Neuronal stem cell (in vitro differentiated cells): ENCODE measurements around the gene DEDD.

Experiments used
- DNase-seq: peaks from one replicate; pipeline ENCODE4 v3.0.0-alpha.2; 2013; ENCODE audit warnings: low spot score
- H2AFZ ChIP-seq: one replicate; pipeline ENCODE4 v1.6.1; 2013; ENCODE audit warnings: mild to moderate bottlenecking, low read length, inconsistent platforms
- H2AK5ac ChIP-seq: 2 replicates; pipeline ENCODE4 v1.6.1; 2013; ENCODE audit warnings: low read depth, mild to moderate bottlenecking, inconsistent platforms, low read length, moderate library complexity, mixed read lengths
- H2BK120ac ChIP-seq: 2 replicates; pipeline ENCODE4 v1.6.1; 2013; ENCODE audit warnings: low read depth, mild to moderate bottlenecking, inconsistent platforms, low read length, moderate library complexity, mixed read lengths
- H2BK12ac ChIP-seq: one replicate; pipeline ENCODE4 v1.6.1; 2013; ENCODE audit warnings: low read length, inconsistent platforms
- H2BK15ac ChIP-seq: 2 replicates; pipeline ENCODE4 v1.6.1; 2013; ENCODE audit warnings: mild to moderate bottlenecking, low read length, inconsistent platforms, mixed read lengths
- H2BK5ac ChIP-seq: one replicate; pipeline ENCODE4 v1.6.1; 2013; ENCODE audit warnings: inconsistent platforms, mild to moderate bottlenecking, low read length, moderate library complexity
- H3K14ac ChIP-seq: one replicate; pipeline ENCODE4 v1.6.1; 2013; ENCODE audit warnings: low read length, inconsistent platforms
- H3K18ac ChIP-seq: 2 replicates; pipeline ENCODE4 v1.6.1; 2013; ENCODE audit warnings: low read length, inconsistent platforms
- H3K23ac ChIP-seq: 2 replicates; pipeline ENCODE4 v1.6.1; 2013; ENCODE audit warnings: low read depth, mild to moderate bottlenecking, mixed read lengths, low read length, inconsistent platforms; ENCODE audit not compliant: poor library complexity
- H3K27ac ChIP-seq: replicated peaks from 3 replicates; pipeline ENCODE4 v1.5.1; 2013; ENCODE audit warnings: low read length, inconsistent platforms
- H3K27me3 ChIP-seq, 3 experiments: 2 replicates each; pipeline ENCODE4 v1.6.1; 2013; ENCODE audit warnings: low read length in 3 of 3, mild to moderate bottlenecking in 2 of 3, inconsistent platforms in 1 of 3, low read depth in 1 of 3, mixed read lengths in 1 of 3, moderate library complexity in 1 of 3; ENCODE audit not compliant: control insufficient read depth in 3 of 3, insufficient read depth in 3 of 3
- H3K36me3 ChIP-seq, 2 donors: replicated peaks in 1 of 2; 2 replicates each; pipeline ENCODE4 v1.6.1; 2013; ENCODE audit warnings: low read length in 2 of 2; ENCODE audit not compliant: control insufficient read depth in 2 of 2, insufficient read depth in 2 of 2
- H3K4ac ChIP-seq: 2 replicates; pipeline ENCODE4 v1.6.1; 2013; ENCODE audit warnings: inconsistent platforms, mild to moderate bottlenecking, low read length, moderate library complexity
- H3K4me1 ChIP-seq, 2 donors: 1 replicate in 1 of 2; 2 replicates in 1 of 2; pipeline ENCODE4 v1.6.1; 2013; ENCODE audit warnings: low read length in 2 of 2, low read depth in 1 of 2; ENCODE audit not compliant: control insufficient read depth in 2 of 2, insufficient read depth in 1 of 2
- H3K4me2 ChIP-seq: one replicate; pipeline ENCODE4 v1.6.1; 2013; ENCODE audit warnings: mild to moderate bottlenecking, low read length, inconsistent platforms; ENCODE audit not compliant: insufficient read depth, poor library complexity, severe bottlenecking
- H3K4me3 ChIP-seq, 2 donors: 2 replicates each; pipeline ENCODE4 v1.5.1; 2013; ENCODE audit warnings: low read length in 2 of 2, mild to moderate bottlenecking in 2 of 2, inconsistent platforms in 1 of 2, moderate library complexity in 1 of 2
- H3K79me1 ChIP-seq: one replicate; pipeline ENCODE4 v1.6.1; 2013; ENCODE audit warnings: low read depth, mild to moderate bottlenecking, inconsistent platforms, low read length, moderate library complexity
- H3K9ac ChIP-seq: one replicate; pipeline ENCODE4 v1.6.1; 2013; ENCODE audit warnings: mild to moderate bottlenecking, low read depth, low read length, inconsistent platforms; ENCODE audit not compliant: poor library complexity
- H3K9me3 ChIP-seq, 2 donors: replicated peaks in 1 of 2; 2 replicates each; pipeline versions ENCODE3 to v1.6.1; 2013; ENCODE audit warnings: low read length in 2 of 2, mild to moderate bottlenecking in 2 of 2, inconsistent platforms in 1 of 2, low read depth in 1 of 2, mixed read lengths in 1 of 2, moderate library complexity in 1 of 2; ENCODE audit not compliant: control insufficient read depth in 2 of 2, insufficient read depth in 1 of 2
- H4K8ac ChIP-seq: one replicate; pipeline ENCODE4 v1.6.1; 2013; ENCODE audit warnings: low read depth, mild to moderate bottlenecking, inconsistent platforms, low read length, moderate library complexity
- H4K91ac ChIP-seq: one replicate; pipeline ENCODE4 v1.6.1; 2013; ENCODE audit warnings: low read length, low read depth, mild to moderate bottlenecking, inconsistent platforms; ENCODE audit not compliant: poor library complexity
- WGBS, 2 donors: extraction: QIAGEN DNeasy Blood & Tissue Kit; methylation state at CpG; one replicate each; pipeline ENCODE4 v1.1.7; 2013; ENCODE audit warnings: missing lambda C conversion rate in 2 of 2, mixed read lengths in 1 of 2; ENCODE audit not compliant: insufficient read length in 2 of 2, insufficient replicate concordance in 1 of 2; ENCODE audit errors: extremely low coverage in 2 of 2; 5-methylcytosine and 5-hydroxymethylcytosine counted together

DEDD gene

GRCh38 chr1:161163793-161164192 lies 31.3 kb upstream of the DEDD start:
- Histone ChIP-seq H3K4me2 (no peak overlapping the region), H3K4ac (no peak overlapping the region), H2BK15ac (no peak overlapping the region), H2BK5ac (no peak overlapping the region), H4K8ac (no peak overlapping the region), H3K27me3 (no peaks in the 10 kb centered on the region), H3K4me1 (peaks cover 8 to 11% of the 10 kb centered on the region in 2 donors), H3K9me3 (no peaks in the 10 kb centered on the region), H3K9ac (no peak overlapping the region), H3K4me3 (no peak overlapping the region), H2BK120ac (no peak overlapping the region), H2AK5ac (no peak overlapping the region), H2BK12ac (no peak overlapping the region), H3K14ac (no peak overlapping the region), H3K36me3 (peaks cover 29 to 51% of the 10 kb centered on the region in 2 donors), H2AFZ (no peak overlapping the region), H3K27ac (no peak overlapping the region), H4K91ac (no peak overlapping the region), H3K18ac (no peak overlapping the region), H3K79me1 (peaks cover 7% of the 10 kb centered on the region), H3K23ac (no peak overlapping the region)
- DNase-seq: no peak
- no CpG with 5 or more reads among the region's 5 CpGs for WGBS, 2 donors

- no peak overlapping the region for H2BK120ac ChIP-seq
- H3K14ac ChIP-seq: no peak overlapping the region
- no peak overlapping the region for H3K23ac ChIP-seq
- H3K36me3 ChIP-seq: peaks cover 29 to 61% of the 10 kb centered on the region in 2 donors
- no peak overlapping the region for H3K4me3 ChIP-seq
- no peak overlapping the region for H4K8ac ChIP-seq
- no peak overlapping the region for H3K18ac ChIP-seq
- no peak overlapping the region for H2AK5ac ChIP-seq
- no peak overlapping the region for H2BK5ac ChIP-seq
- H3K9ac ChIP-seq: no peak overlapping the region
- H3K4me2 ChIP-seq: no peak overlapping the region
- no peaks in the 10 kb centered on the region for H3K9me3 ChIP-seq
- no peak for DNase-seq
- no peak overlapping the region for H2AFZ ChIP-seq
- WGBS, 2 donors: no CpG with 5 or more reads among the region's 10 CpGs
- peaks cover 6% of the 10 kb centered on the region for H3K79me1 ChIP-seq
- H2BK12ac ChIP-seq: no peak overlapping the region
- H4K91ac ChIP-seq: no peak overlapping the region
- peaks cover 9 to 13% of the 10 kb centered on the region in 2 donors for H3K4me1 ChIP-seq
- no peaks in the 10 kb centered on the region for H3K27me3 ChIP-seq
- H3K4ac ChIP-seq: no peak overlapping the region
- no peak overlapping the region for H3K27ac ChIP-seq
- H2BK15ac ChIP-seq: no peak overlapping the region
Observed at GRCh38 chr1:161162806-161163205, 30.3 kb upstream of the DEDD start.

DNA sequence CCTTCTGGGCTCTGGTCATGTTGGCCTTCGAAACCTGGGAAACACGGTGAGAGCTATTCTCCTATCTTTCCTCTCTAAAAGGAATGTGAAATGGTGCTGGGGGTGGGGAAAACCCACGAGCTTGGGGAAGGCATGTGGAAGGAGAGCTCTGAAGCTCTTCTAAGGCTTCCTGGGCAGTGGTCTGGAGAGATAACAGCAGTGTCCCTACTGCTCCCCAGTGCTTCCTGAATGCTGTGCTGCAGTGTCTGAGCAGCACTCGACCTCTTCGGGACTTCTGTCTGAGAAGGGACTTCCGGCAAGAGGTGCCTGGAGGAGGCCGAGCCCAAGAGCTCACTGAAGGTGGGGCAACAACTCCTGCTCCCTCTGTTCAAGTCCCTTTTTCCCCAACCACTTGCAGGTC lies 29.6 kb upstream of the DEDD start:
- H2AK5ac ChIP-seq: no peak overlapping the region
- H2BK120ac ChIP-seq: no peak overlapping the region
- H2BK12ac ChIP-seq: no peak overlapping the region
- H3K36me3 ChIP-seq: peaks cover 32 to 68% of the 10 kb centered on the region in 2 donors
- H2BK5ac ChIP-seq: peak overlapping the region; percentile 20
- peaks cover 5% of the 10 kb centered on the region for H3K79me1 ChIP-seq
- no peak overlapping the region for H3K4me3 ChIP-seq
- no peak overlapping the region for H3K23ac ChIP-seq
- H2AFZ ChIP-seq: no peak overlapping the region
- no CpG with 5 or more reads among the region's 7 CpGs for WGBS, 2 donors
- H3K27me3 ChIP-seq: no peaks in the 10 kb centered on the region
- H3K4me1 ChIP-seq: peaks cover 6 to 10% of the 10 kb centered on the region in 2 donors
- H4K91ac ChIP-seq: no peak overlapping the region
- DNase-seq: no peak
- no peak overlapping the region for H3K9ac ChIP-seq
- H2BK15ac ChIP-seq: no peak overlapping the region
- H4K8ac ChIP-seq: no peak overlapping the region
- no peak overlapping the region for H3K14ac ChIP-seq
- no peaks in the 10 kb centered on the region for H3K9me3 ChIP-seq
- H3K4me2 ChIP-seq: no peak overlapping the region
- H3K18ac ChIP-seq: no peak overlapping the region
- no peak overlapping the region for H3K27ac ChIP-seq
- no peak overlapping the region for H3K4ac ChIP-seq

- Histone ChIP-seq H3K23ac (no peak overlapping the region), H3K4me3 (peak overlapping the region in 1 of 2 donors; percentile 48), H3K18ac (no peak overlapping the region), H3K14ac (no peak overlapping the region), H3K4me1 (peaks cover 6 to 9% of the 10 kb centered on the region in 2 donors), H3K4ac (no peak overlapping the region), H2BK120ac (no peak overlapping the region), H2BK12ac (no peak overlapping the region), H3K79me1 (peaks cover 5% of the 10 kb centered on the region), H3K4me2 (no peak overlapping the region), H3K27ac (no peak overlapping the region), H4K8ac (no peak overlapping the region), H2BK15ac (no peak overlapping the region), H4K91ac (no peak overlapping the region), H3K27me3 (no peaks in the 10 kb centered on the region), H3K9ac (no peak overlapping the region), H3K36me3 (peaks cover 35 to 72% of the 10 kb centered on the region in 2 donors), H2AK5ac (no peak overlapping the region), H3K9me3 (no peaks in the 10 kb centered on the region), H2BK5ac (peak overlapping the region; percentile 20), H2AFZ (no peak overlapping the region)
- WGBS, 2 donors: no CpG with 5 or more reads among the region's 5 CpGs
- no peak for DNase-seq
Observed at GRCh38 chr1:161161652-161162051, 29.2 kb upstream of the DEDD start.
